HG02840 (cell line): Measurements from ENCODE around the gene ACSL4.
"Not testable (repeated sequence)": the region's sequence is repeated elsewhere in the genome, so short reads cannot be mapped to it uniquely, and the experiment has no call there.

Experiments used
- ATAC-seq: cut with Tn5 transposase; IDR thresholded peaks from one replicate; pipeline ENCODE4 v1.9.1; 2021; ENCODE audit warnings: mild to moderate bottlenecking, moderate library complexity, moderate number of reproducible peaks; ENCODE audit not compliant: unreplicated experiment, low FRiP score

ACSL4 gene

DNA sequence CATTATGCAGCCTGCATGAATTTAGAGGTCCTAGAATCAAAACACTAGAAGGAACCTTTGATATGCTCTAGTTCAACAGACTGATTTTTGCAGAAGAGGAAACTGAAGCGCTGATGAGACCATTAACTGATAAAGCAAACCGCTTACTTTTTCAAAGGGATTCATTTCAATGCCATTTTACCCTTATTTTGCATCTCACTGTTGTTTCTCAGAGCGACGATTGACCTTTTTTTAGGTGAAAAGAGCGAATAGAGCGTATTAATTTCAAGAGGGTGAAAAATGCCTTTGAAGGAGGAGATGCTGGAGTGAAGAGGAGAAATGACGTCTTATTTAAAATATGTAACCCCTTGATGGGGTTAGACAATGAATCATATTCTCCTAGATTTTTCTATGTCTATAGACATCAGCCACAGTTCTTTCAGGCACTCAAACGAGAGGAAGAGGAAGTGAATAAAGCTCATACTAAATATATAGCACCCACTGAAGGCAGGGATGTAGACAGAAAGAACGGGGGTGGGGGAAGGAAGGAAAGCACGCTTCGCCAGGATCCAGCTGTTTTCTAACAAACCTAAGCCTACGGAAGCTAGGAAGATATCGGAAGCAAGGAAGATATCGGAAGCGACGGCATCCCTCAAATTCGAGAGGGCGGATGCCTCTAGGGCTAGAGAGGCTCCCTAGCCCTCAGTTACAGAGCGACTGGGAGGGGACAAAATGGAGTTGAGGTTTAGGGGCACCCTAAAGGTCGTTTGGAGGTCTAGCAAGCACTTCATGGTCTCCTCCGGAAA is 848 bp downstream of the ACSL4 start:
- ATAC-seq = peak; percentile 20

DNA sequence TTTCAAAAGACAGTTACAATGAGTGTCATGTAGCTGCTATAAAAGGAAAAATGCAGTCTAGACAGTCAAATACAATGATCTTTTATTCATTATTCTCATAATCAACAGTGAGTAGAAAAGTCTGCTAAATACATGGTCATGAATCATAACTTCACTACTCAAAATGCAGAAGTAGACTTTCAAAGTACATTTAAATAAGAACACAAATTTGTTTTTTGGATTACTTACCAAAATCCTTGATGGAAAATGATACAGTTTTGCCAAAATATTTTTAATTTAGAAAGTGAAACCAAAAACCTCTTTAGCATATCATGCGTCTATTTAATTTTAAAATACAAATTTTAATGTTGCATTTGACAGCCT is 4.9 kb downstream of the ACSL4 start:
- no peak for ATAC-seq

DNA sequence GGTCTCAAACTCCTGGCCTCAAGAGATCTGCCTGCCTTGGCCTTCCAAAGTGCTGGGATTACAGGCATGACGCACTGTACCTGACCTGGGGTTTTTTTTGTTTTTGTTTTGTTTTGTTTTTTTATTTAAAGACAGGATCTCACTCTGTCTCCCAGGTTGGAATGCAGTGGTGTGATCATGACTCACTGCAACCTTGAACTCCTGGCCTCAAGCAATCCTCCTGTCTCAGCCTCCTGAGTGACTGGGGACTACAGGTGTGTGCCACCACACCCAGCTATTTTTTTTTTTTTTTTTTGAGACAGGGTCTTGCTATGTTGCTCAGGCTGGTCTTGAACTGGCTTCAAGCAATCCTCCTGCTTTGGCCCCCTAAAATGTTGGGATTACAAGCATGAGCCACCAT is 8.1 kb downstream of the ACSL4 start:
- ATAC-seq = not testable (repeated sequence)

DNA sequence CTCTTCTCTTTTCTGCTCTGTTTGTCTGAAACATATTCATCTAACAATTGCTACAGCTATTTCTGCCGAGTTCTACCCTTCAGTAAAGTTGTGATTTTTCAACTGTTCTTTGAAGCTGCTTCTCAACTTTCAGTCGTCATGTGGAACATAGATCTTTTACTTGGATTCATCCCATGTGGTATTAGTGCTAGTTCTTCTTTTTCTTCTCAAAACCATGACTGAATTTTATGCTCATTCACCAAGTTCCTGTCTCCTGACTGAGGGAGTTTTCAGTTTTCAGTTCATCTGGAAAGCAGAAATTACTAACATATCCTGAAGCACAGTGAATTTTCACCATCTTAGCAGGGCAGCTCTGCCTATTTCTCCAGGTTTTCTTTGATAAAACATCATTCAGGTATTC is 12.1 kb downstream of the ACSL4 start:
- no peak for ATAC-seq

DNA sequence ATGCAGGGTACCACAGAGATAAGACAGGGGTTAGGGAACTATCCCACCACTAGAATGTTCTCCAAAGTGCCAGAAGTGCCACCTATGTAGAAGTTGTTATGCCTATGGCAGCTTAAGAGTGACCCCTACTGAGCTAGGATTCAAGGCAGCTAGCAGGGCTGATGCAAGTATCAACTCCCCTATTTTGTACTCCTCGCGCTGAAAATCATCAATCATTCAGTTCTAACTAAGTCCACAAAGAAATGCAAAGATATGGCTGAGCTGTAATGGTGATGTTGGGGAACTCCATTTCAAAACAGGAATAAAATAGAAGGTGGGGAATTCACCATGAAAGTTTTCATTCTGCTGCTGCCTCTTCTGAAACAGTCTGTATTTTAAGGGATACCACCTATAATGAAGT is 13.8 kb downstream of the ACSL4 start:
- no peak for ATAC-seq

DNA sequence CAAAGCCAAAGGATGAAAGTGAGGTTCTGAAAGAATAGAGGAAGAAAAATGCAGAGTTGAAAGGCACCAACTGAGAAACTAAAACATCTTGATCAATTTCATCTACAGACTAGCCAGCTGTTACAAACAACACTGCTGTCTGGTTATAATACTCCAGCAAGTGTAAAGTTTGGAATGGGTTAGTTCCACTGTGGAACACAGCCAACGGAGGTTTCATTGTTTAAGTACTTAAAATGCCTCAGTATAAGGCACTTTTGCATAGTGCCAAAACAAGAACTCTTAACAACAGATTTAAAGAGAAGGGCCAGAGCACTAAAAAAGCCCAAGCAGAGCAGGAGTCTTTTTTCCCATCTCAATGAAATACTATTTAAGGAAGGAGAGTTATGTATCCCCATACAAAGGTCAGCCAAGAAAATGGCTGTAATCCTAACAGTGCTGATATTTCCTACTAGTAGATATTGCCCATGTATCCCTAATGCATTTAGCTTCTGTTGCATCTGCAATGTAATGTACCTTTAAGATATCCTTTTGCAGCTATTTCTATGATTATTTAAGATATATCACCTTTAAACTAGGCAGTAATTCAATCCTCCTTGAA is 16.5 kb downstream of the ACSL4 start:
- ATAC-seq = no peak

DNA sequence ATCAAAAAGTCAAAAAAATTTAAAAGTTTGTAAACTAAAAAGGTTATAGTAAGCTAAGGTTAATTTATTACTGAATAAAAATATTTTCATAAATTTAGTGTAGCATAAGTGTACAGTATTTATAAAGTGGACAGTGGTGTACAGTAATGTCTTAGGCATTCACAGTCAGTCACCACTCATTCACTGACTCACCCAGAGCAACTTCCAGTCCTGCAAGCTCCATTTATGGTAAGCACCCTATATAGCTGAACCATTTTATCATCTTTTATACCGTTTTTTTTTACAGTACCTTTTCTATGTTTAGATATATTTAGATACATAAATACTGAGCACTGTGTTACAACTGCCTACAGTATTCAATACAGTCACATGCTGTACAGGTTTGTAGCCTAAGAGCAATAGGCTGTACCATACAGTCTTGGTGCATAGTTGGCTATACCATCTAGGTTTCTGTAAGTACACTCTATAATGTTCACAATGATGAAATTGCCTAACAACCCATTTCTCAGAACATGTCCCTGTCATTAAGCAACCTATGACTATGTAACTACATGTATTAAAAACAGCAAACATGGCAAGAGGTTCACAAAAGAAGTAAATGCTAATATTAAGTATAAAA is 18.6 kb downstream of the ACSL4 start:
- no peak for ATAC-seq

DNA sequence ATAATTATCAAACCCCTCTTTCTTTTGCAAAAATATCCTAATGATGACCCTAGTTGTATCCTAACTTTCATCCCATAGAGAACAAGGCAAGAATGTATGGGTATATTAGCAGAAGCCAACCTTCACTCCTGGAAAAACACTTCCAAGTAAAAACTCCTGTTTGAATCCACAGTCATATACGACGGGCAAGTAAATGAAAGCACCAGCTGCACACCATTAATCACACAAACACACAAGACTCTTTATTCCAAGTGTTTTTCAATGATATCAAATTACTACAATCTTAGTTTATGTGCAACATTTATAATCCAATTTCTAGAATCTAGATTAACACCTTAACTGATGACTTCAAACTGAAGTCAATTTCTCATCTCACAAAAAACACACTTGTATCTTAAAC is 22.9 kb downstream of the ACSL4 start:
- no peak for ATAC-seq

DNA sequence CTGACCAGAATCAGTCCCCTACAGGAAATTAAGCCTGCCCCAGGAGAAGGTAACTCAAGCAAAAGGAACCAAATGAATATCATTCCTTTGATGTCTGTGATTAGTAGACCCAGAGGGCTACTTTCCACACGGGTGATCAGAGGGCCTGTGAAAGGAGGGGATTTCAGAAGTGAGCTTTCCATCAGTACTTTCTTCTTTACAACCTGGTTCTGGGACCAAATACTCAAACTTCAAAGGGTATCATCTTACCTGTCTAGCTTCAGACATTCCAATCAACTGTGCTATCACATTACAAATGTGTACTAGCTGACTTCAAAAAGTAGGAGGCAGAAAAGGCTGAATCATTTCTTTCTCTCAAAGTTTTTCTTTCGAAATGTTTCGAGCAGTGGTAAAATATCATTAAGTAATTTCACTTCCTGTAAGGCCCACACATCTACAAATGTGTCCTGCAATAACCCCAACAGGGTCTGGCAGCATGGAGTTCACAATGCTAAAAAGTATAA is 23.9 kb downstream of the ACSL4 start:
- peak; percentile 64 for ATAC-seq

DNA sequence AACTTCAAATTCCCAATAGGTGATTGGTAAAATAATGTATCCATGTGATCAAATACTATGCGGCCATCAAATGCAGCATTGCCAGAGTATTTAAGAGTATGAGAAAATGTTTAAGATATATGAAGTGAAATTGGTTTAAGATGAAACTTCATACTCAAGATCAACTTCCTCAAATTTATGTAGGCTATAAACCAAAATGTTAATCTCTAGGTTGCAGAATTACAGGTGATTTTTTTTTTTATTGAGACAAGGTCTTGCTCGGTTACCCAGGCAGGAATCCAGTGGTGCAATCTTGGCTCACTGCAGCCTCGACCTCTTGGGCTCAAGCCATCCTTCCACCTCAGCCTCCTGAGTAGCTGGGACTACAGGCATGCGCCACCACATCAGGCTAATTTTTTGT is 25.3 kb downstream of the ACSL4 start:
- ATAC-seq = no peak

DNA sequence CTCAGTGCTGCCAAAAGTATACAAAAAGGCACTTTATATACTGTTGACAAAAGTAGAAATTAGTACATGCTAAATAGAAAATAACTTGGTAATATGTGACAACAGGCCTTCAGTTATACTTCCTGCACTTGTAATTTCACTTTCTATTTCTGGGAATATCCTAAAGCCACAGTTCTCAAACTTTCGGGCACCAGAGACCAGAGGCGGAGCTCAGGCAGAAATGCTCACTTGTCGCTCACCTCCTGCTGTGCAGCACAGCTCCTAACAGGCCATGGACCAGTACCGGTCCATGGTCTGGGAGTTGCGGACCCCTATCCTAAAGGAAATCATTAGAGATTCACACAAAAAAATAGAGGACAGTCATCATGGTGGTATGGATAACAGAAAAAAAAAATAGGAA is 25.7 kb downstream of the ACSL4 start:
- ATAC-seq = no peak

DNA sequence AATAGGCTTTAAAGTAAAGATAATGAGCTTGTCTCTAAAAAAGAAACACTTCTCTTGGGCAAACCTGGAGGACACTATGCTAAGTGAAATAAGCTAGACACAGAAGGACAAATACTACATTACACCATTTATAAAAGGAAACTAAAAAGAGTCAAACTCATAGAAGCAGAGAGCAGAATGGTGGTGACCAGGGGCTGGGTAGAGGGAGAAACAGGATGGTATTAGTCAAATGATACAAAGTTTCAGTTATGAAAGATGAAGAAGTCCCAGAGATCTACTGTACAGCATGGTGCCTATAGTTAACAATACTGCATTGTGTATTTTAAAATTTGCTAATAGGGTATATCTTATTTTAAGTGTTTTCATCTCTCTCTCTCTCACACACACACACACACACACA is 28.5 kb downstream of the ACSL4 start:
- peak; percentile 59 for ATAC-seq

DNA sequence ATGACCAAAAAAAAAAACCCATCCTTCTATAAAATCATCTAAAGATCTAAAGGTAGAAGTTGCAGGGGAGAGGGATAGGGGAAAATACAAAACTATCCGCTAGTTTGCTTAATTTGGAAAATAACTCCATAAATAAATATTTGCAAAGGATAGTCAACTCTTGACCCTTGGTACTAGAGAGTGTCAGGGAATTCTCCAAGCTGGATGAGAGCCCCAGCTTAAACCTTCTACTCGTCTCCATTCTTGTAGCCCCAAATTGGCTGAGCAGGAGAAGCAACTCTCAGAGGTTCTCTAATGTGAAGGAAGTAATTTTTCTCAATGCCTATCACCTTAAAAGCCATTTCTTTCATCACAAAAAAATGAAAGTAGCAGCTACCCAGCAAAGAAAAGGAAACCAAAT is 35.2 kb downstream of the ACSL4 start:
- ATAC-seq = no peak

DNA sequence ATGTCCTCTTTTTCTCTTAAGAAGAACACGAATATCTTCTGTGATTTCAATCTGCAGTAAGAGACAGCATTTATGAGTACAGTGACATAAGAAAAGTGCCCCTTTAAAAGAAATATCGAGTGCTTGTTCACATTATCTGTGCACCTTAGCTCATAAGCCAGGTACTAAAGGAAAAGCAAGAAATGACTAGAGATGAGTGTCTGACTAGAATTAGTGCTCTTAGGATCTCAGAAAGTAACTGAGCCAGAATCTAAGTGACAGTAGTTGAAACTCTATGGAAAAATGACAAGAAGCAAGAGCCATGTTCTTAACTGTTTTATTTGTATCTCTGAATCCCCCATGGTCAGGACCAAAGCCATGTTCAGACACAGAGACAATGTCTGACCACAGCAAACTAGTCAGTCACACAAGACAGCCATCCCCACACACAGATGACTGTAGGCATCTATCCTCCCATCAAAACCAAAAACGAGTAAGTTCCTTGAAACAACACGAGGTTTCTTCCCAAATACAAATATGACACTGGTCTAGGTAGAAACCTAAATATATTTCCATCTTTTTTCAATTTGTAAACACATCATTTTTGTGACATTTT is 36.8 kb downstream of the ACSL4 start:
- no peak for ATAC-seq

DNA sequence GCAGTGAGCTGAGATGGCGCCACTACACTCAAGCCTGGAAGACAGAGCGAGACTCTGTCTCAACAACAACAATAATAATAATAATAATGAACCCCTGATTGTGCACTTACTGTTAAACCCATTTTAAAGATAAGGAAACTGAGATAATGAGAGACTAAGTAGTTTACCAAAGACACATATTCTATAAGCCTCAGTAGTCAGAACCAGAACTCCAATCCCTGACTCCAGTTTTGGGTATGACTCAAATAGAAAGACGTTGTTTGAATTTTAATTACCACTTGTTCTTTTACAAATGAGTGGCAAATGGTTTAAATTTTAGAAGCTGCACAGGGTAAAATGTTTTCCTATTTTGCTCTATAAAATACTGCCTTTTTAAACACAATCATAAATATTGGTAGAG is 37.4 kb downstream of the ACSL4 start:
- ATAC-seq = no peak

DNA sequence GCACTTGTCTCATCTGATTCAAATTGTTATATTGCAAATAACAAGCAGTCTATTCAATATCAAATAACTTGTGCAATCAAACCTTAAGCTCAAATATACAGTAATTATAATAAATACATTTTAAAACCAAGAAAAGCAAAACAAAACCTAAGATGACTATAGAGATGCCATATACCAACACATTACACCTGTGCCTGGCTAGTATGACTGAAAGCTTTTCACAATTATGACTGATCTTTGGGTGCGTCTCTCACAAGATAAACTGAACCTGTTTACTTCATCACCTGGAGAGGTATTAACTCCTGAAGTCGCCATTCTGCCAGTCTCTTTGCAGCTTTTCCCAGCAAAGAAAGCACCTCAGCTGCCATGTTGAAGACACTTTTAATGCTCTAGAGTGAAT is 41.3 kb downstream of the ACSL4 start:
- ATAC-seq = no peak

DNA sequence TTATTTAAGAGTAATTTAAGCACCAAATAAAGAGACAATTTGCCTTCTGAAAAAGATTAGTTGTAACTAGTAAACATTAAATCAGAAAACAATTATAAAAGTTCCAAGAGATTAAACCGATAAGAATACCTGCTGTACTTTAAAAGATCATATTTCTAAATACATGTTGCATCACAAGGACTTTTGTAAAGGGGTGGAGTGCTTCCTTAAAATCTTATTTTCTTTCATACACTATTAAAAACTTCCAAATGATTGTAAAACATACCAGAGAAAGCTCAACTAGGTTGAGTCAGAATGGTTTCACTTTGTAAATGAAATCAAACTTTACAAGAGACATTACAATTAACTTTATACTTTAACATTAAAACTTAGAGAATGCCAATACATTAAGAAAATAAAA is 41.8 kb downstream of the ACSL4 start:
- ATAC-seq = no peak

DNA sequence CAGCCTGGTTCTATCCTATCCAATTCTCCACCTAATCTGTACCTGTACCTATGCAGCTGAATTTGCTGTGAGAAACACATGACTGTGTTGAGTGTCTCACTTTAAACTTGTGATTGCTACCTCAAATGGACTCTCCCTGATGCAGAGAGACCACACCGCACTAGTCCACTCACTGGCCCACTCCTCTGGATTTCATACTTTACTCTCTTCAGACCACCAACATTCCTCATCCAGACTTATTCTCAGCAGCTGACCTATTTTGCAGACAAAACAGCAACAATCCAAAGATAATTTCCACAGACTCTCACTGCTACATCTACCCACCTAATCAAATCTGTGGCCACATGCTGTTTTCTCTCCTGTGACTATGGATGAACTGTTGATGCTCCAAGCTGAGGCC is 45.2 kb downstream of the ACSL4 start:
- ATAC-seq = no peak

DNA sequence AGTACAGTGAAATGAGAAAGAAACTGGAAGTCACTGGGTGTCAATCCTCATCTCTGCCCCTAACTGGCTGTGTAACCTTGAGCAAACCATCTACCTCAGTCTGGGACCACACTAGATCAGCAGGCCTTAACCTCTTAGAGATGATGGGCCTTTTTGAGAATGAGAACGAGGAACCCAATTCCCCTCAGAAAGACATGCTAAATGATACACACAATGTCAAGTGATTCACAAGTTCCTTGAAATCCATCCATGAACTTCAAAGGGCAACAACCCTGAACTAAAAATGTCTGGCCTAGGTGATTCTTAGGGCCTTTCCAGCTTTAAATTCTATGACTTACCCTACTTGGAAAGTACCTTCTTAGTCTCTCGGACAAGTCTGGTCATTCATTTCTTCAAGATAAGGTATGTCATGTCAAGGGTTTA is 47.4 kb downstream of the ACSL4 start:
- no peak for ATAC-seq

DNA sequence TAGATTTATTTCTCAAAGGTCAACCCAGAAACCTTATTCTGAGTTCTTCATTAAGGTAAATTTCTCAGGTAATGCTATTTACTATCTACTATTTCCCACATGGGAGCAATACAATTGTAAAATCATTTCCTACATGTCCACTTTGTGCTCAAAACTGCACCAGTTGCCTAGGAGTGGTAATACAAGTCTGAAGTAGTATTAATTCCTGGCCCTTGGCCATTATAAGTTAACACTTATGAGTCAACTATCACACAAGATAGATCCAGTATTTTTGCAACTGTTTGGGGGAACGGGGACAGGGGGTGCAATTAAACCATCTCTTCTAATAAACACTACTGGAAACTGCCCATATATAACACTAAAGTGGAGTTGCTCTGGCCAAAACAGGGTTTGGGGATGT is 48.9 kb downstream of the ACSL4 start:
- no peak for ATAC-seq

DNA sequence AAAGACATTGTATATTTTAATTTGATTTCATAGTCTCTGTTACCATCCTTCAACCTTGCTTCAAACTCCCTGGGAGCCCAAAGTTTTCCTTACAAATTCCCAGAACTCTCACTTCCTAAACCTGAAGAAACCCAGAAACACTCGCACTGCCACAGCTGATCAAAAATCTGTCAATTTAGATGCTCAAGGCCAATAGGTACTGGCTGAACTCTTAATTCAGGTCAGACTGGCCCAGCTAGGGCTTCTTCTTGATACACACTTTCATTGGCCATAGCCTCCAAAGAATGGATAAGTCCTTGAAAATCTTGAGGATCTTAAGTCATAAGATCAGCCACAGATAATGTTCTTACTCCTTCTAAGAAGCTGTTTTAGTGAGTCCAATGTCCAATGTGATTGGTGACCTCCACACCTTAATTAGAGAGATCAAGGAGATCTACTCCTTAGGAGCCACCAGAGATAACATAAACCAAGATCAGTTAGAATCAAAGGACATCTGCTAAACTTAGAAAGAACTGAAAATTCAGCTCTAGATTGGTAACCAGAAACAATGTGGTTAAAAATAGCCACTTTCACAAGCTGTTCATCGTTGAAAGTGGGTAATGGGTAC is 51.5 kb downstream of the ACSL4 start:
- ATAC-seq = no peak
